Tongue (tissue), 2 donors: ENCODE results near the gene PMEPA1. TPM values are rescaled to one million over a fixed set of nuclear protein-coding genes. Genes with fewer than 3 reads are reported as not detected.

Experiments used
- DNase-seq: peaks from one replicate; pipeline ENCODE4 v3.0.0-alpha.2; 2015
- total RNA-seq: library from RNA; depleted of rRNA; stranded (reverse); fragments of >200 nt; gene quantifications from one replicate; pipeline ENCODE4 v1.2.3, GENCODE V29; 2014

The PMEPA1 gene
- total RNA-seq, 1 donor from 2014 or later: 12.1 TPM

GRCh38 chr20:57711311-57711712 is 1.5 kb upstream of the PMEPA1 start:
- no peak for DNase-seq

GRCh38 chr20:57710841-57711240 is 1.0 kb upstream of the PMEPA1 start:
- DNase-seq: no peak

- DNase-seq: peak; percentile 55
Observed at GRCh38 chr20:57708694-57709673, 831 bp downstream of the PMEPA1 start.

DNA sequence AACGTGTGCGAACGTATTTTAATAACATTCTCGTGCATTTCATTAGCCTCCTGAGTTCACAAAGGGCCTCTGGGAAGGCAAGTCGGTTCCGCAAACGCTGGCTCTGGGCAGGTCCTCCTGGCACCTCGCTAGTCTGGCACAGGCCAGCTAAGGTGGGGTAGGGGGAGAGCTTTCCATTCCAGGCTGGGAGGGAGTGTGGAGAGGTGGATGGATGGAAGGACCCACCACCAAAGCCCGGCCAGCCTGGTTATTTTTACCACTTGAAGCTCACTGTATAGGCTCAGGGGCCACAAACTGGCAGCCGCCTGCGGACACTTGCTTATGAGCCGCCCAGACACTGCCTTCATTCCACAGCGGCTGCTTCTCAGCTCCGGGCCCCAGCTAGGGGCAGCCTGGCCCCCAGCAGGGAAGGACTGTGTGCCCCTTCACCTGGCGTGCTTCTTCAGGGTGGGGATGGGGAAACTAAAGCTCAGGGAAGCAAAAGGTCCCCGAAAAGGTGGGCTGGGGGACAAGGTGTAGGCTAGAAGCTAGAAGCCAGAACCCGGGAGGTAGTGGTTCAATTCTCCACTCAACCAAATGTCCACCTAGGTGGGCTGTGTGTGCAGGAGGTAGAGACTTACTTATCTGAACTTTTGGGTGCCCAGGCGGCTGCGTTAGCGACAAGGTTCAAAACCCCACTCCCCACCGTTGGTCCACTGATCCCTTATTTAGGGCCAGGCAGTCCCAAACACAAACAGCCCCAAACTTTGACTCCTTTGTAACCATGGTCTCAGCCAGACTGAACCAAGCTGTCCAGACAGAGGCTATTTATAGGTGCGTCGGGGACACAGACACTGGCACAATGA is 1.7 kb downstream of the PMEPA1 start:
- DNase-seq: peak; percentile 44

DNA sequence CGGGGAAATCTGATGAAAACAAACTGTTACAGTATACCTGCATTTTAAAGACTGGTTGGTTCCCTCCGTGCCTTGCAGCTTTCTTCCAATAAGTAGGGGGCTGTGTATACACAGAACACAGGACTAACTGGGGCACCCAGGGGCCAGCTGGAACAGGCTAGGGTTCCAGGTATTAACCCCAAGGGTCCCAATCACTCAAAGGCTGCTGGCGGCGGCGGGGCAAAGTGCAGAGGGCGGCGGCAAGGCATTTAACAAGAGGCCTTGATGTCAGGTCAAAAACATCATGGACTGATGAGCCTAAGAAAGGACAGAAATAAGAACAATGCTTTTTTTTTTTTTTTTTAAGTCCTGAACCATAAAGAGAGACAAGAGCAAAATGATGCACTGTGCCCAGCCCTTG is 2.5 kb downstream of the PMEPA1 start:
- no peak for DNase-seq

DNA sequence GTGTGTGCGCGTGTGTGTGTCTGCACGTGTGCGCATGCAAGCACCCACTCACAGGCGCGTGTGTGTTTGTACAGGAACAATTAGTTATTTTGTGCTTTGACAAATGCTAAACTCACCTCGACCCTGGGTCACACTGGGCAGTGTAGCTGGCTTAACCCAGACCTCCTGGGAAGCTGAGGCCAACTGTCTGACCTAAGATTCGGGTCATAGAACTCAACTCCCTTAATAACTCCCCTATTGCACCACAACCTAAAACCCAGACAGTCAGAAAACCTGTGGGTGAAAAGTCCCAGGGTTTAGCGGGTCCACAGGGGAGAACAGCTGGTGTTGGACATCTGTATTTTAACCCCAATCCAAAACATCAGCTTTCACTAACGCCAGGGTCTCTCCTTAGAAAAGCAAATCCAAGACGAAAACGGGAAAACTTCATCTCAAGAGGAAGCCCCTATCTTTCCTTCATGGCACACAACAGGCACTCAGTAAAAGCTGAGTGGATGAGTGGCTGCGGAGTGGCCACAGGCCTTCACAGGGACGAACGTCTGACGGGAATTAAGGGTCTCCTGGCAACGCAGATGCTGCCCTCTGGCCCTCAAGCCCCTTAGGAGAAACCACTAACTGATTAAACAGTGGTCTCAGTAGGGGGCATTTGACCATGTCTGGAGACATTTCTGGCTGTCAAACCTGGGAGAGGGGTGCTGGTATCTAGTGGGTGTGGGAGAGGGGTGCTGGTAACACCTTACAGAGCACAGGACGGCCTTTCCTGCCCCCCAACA is 4.5 kb downstream of the PMEPA1 start:
- no peak for DNase-seq

GRCh38 chr20:57704245-57704644 is 5.6 kb downstream of the PMEPA1 start:
- DNase-seq: no peak

DNA sequence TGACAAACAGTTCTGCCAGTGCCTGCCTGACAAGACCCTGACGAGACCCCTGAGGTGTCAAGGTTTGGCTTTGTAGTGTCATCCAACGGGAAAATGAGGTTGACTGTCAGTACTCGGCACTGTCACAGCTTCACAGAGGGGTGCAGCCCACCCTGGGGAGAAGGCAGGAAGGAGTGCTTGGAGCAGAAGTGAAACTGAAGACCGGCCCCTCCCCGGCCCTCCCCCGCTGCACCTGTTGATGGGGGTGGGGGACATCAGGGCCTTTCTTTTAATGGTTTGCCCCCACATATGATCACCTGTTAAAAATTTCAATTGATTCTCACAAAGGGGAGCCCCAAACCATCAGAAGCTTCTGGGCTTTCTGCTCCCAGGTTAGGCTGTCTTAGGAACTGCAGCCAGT is 6.8 kb downstream of the PMEPA1 start:
- no peak for DNase-seq

DNA sequence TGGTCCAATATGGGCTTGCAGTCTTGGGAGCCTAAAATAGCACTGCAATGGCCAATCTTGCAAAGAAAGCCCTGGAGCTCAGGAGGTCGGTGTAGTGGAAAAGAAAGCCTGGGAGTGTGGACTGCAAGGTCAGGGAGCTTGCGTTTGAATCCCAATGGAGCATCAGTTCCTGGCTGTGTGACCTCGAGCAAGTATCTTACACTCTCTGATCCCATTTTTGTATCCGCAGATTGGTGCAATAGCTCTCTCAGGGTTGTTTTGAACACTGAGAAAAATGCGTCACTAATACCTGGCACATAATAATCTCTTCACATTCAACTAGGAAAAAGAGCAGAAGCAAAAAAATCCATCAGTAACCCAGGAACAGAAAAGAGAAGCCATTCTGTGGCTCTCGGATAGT is 7.3 kb downstream of the PMEPA1 start:
- no peak for DNase-seq

GRCh38 chr20:57702091-57702490 is 7.7 kb downstream of the PMEPA1 start:
- no peak for DNase-seq

DNA sequence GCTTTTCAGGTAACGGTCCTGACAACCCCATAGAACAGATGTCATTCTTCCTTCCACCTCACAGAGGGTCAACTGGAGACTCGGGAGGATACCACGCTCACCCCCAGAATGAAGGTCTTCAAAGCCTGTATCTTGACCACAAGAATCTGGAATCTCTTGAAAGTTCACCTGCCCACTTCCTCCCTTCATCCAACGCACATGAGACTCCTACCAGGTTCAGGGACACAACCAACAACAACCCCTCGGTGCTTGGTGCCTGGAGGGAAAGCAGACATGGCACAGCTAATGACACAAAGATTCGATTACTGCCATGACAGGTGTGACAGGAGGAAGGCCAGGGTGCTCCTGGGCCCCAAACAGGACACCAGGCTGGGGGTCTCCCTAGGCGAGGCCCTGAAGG is 8.2 kb downstream of the PMEPA1 start:
- DNase-seq: no peak

GRCh38 chr20:57701090-57701489 is 8.7 kb downstream of the PMEPA1 start:
- DNase-seq: no peak

GRCh38 chr20:57699395-57699794 is 10.4 kb downstream of the PMEPA1 start:
- DNase-seq: no peak

- DNase-seq: no peak
Observed at GRCh38 chr20:57698867-57699275, 10.9 kb downstream of the PMEPA1 start.

GRCh38 chr20:57698116-57698866 is 11.5 kb downstream of the PMEPA1 start:
- no peak for DNase-seq

DNA sequence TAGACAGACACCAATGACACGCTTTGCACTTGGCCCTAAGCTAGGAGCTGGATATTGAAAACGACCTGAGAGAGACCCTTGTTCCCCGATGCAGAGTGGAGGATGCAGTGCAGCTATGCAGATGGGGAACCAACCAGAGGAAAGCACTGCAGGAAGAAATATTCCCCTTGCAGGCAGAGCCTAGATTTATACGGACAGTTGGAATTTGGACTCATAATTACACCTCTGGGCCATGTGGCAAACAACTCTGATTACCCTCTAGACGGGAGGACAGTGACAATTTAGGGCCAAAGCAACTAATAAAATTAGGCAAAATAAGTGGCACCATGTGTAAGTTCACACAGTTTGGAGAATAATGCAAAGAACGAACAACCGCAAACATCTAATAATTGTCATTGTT is 12.3 kb downstream of the PMEPA1 start:
- no peak for DNase-seq

GRCh38 chr20:57696401-57696961 is 13.3 kb downstream of the PMEPA1 start:
- DNase-seq: peak; percentile 34

DNA sequence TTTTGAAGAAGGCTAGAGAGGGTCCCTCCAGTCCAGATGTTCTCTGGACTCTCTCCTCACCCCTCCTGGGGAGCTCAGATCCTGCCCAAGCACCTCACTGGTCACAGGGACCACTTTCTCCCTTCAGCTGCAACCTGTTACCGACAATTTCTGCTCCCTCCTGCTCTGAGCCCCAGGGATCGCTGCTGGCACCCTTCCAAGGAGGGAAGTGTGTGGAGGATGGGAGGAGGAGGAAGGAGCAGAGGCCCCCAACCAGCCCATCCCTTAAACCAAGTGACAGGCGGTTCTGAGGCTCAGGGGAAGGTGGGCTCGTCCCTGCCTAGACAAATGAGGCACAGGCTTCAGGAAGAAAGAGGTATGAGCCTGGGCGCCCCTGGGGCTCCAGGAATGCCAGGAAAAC is 13.9 kb downstream of the PMEPA1 start:
- DNase-seq: no peak

GRCh38 chr20:57695012-57695411 is 14.8 kb downstream of the PMEPA1 start:
- DNase-seq: no peak

DNA sequence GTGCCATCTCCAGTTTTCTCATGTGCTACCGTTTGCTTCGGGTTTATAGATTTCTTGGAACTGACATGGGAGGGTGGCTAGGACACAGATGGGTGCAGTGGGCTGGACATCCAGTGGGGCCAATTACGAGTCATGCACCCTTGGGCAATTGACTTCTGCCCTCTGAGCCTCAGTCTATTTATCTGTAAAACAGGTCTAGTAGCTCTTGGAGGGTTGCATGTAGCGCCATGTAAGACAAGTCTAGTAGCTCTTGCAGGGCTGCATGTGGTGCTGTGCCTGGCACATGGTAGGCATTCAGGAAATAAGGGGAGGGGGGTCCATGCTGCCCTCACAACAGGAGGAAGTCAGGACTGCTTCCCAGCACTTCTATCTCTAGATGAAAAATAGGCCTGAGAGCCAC is 15.3 kb downstream of the PMEPA1 start:
- no peak for DNase-seq

DNA sequence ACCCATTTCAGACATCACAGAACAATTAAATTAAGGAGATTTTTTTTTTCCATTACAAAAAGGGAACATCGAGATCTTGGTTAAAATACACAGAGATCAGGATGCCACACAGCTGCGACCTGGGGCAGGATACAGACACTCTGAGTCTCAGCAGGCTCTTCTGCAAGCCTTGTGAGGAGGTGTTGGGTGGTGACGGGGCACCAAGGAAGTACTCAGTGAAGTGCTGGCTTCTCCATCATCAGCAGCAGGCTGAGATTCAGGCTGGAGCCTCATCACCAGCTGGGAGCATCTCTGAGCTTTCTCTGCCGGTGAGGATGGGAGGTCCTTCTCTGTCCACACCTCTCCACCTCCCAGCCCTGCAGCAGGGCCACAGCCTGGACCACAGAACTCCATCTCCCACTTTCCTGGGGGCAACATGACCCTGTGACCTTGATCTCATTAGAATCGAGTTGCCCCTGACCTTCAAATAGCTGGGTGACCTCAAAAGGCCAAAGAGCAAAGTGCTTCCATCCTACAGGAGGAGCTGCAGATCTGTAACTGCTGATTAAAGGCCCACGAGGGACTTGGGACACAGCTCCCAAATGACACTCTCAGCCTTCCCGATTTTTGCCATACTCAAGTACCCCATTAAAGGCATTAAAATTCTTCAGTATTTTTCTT is 16.0 kb downstream of the PMEPA1 start:
- DNase-seq: no peak
